Neural crest cell (in vitro differentiated cells): ENCODE data around the gene GNAQ. TPM values are rescaled to one million over a fixed set of nuclear protein-coding genes. Genes with fewer than 3 reads are reported as not detected.
"Not testable (repeated sequence)": the region's sequence is repeated elsewhere in the genome, so short reads cannot be mapped to it uniquely, and the experiment has no call there.

Experiments used
- DNase-seq: peaks from one replicate; pipeline ENCODE4 v3.0.0; 2021; ENCODE audit warnings: low read depth, mixed read lengths, low spot score
- H3K27ac Mint-ChIP-seq: one replicate; pipeline ENCODE4 v1.8.0; 2021; ENCODE audit warnings: mild to moderate bottlenecking, mixed read lengths; ENCODE audit not compliant: unreplicated experiment
- H3K27me3 Mint-ChIP-seq: 2 replicates; pipeline ENCODE4 v1.8.0; 2021; ENCODE audit warnings: low read depth, mild to moderate bottlenecking, mixed read lengths
- H3K36me3 Mint-ChIP-seq: 2 replicates; pipeline ENCODE4 v1.8.0; 2021; ENCODE audit warnings: low read depth, mild to moderate bottlenecking, mixed read lengths
- H3K4me1 Mint-ChIP-seq: 2 replicates; pipeline ENCODE4 v1.8.0; 2021; ENCODE audit warnings: mixed read lengths
- H3K4me3 Mint-ChIP-seq: one replicate; pipeline ENCODE4 v1.8.0; 2021; ENCODE audit warnings: mild to moderate bottlenecking, mixed read lengths
- H3K9me3 Mint-ChIP-seq: 2 replicates; pipeline ENCODE4 v1.8.0; 2021; ENCODE audit warnings: mixed read lengths
- CTCF ChIP-seq: fragments of 200-600 bp; sonication (generic); conservative IDR thresholded peaks from 2 replicates; pipeline ENCODE4 v1.5.0; 2021; ENCODE audit warnings: antibody characterized with exemption, mild to moderate bottlenecking
- total RNA-seq: library from RNA; stranded (reverse); gene quantifications from 2 replicates; pipeline ENCODE4 v1.2.1, GENCODE V29; 2021

GNAQ gene
- total RNA-seq, 1 donor from 2014 or later, result 53.3 TPM

GRCh38 chr9:77725046-77725694 is 306.4 kb downstream of the GNAQ start:
- DNase-seq, result no peak
- no peak for TF ChIP-seq CTCF
- Mint-ChIP-seq H3K9me3 (peaks cover 4% of the 10 kb centered on the region), H3K4me3 (no peak overlapping the region), H3K27me3 (no peaks in the 10 kb centered on the region), H3K36me3 (peaks cover 35% of the 10 kb centered on the region), H3K4me1 (peaks cover 22% of the 10 kb centered on the region), H3K27ac (peak overlapping the region; percentile 45)

- H3K4me3 Mint-ChIP-seq, H3K9me3 Mint-ChIP-seq, H3K27ac Mint-ChIP-seq, DNase-seq, H3K27me3 Mint-ChIP-seq: not testable (repeated sequence)
- Mint-ChIP-seq H3K4me1 (peaks cover 34% of the 10 kb centered on the region), H3K36me3 (peaks cover 18% of the 10 kb centered on the region)
Observed at GRCh38 chr9:77721156-77721555, 310.5 kb downstream of the GNAQ start.

- TF ChIP-seq CTCF, result no peak
- Mint-ChIP-seq H3K27ac (no peak overlapping the region), H3K27me3 (no peaks in the 10 kb centered on the region), H3K9me3 (peaks cover 4% of the 10 kb centered on the region), H3K4me1 (peaks cover 26% of the 10 kb centered on the region), H3K4me3 (no peak overlapping the region), H3K36me3 (peaks cover 10% of the 10 kb centered on the region)
- no peak for DNase-seq
Observed at GRCh38 chr9:77719321-77719720, 312.3 kb downstream of the GNAQ start.

- H3K9me3 Mint-ChIP-seq, DNase-seq, H3K36me3 Mint-ChIP-seq, H3K27me3 Mint-ChIP-seq, H3K4me3 Mint-ChIP-seq: not testable (repeated sequence)
- Mint-ChIP-seq H3K4me1 (peaks cover 29% of the 10 kb centered on the region), H3K27ac (peak overlapping the region; percentile 47)
Observed at GRCh38 chr9:77718298-77718640, 313.3 kb downstream of the GNAQ start.

- H3K27ac Mint-ChIP-seq, result peak overlapping the region; percentile 47
- H3K4me1 Mint-ChIP-seq, result peaks cover 29% of the 10 kb centered on the region
- H3K27me3 Mint-ChIP-seq, H3K36me3 Mint-ChIP-seq, H3K9me3 Mint-ChIP-seq, DNase-seq, H3K4me3 Mint-ChIP-seq: not testable (repeated sequence)
Observed at GRCh38 chr9:77717608-77718297, 313.9 kb downstream of the GNAQ start.

- no peak for DNase-seq
- H3K27ac Mint-ChIP-seq, result no peak overlapping the region
- H3K4me3 Mint-ChIP-seq, result no peak overlapping the region
- H3K9me3 Mint-ChIP-seq, result peaks cover 9% of the 10 kb centered on the region
- no peak for TF ChIP-seq CTCF
- no peaks in the 10 kb centered on the region for H3K27me3 Mint-ChIP-seq
- H3K4me1 Mint-ChIP-seq, result peaks cover 20% of the 10 kb centered on the region
- peaks cover 9% of the 10 kb centered on the region for H3K36me3 Mint-ChIP-seq
Observed at GRCh38 chr9:77714077-77714549, 317.5 kb downstream of the GNAQ start.

- Mint-ChIP-seq H3K27ac (no peak overlapping the region), H3K27me3 (no peaks in the 10 kb centered on the region), H3K4me1 (peaks cover 9% of the 10 kb centered on the region), H3K36me3 (peaks cover 14% of the 10 kb centered on the region), H3K4me3 (no peak overlapping the region), H3K9me3 (peaks cover 13% of the 10 kb centered on the region)
- DNase-seq, result no peak
- TF ChIP-seq CTCF, result no peak
Observed at GRCh38 chr9:77712533-77713130, 319.0 kb downstream of the GNAQ start.
